ENCODE measurements around the gene TMEM51.

TMEM51 gene

GRCh38 chr1:15146971-15147376 is 6.6 kb upstream of the TMEM51 start:
- Mint-ChIP-seq H3K36me3 (ENCODE audit: low read depth) (no peaks in the 10 kb centered on the region), H3K27me3 (ENCODE audit: low read depth, poor library complexity) (peaks cover 37% of the 10 kb centered on the region), H3K4me3 (no peak overlapping the region), H3K9me3 (peaks cover 12% of the 10 kb centered on the region), H3K4me1 (peaks cover 12% of the 10 kb centered on the region), H3K27ac (no peak overlapping the region)
- no peak for DNase-seq
- no peak for TF ChIP-seq CTCF (IDR thresholded peaks at IDR 0.05)

- DNase-seq, result no peak
- Mint-ChIP-seq H3K27me3 (ENCODE audit: low read depth, poor library complexity) (peaks cover 43% of the 10 kb centered on the region), H3K4me1 (peaks cover 16% of the 10 kb centered on the region), H3K36me3 (ENCODE audit: low read depth) (no peaks in the 10 kb centered on the region), H3K4me3 (no peak overlapping the region), H3K27ac (peak overlapping the region; percentile 71), H3K9me3 (peaks cover 8% of the 10 kb centered on the region)
- no peak for TF ChIP-seq CTCF (IDR thresholded peaks at IDR 0.05)
Observed at GRCh38 chr1:15148004-15148403, 5.5 kb upstream of the TMEM51 start.

- peaks cover 43% of the 10 kb centered on the region for H3K27me3 Mint-ChIP-seq (ENCODE audit: low read depth, poor library complexity)
- H3K9me3 Mint-ChIP-seq, result peaks cover 5% of the 10 kb centered on the region
- no peaks in the 10 kb centered on the region for H3K36me3 Mint-ChIP-seq (ENCODE audit: low read depth)
- H3K27ac Mint-ChIP-seq, result no peak overlapping the region
- no peak for DNase-seq
- peaks cover 16% of the 10 kb centered on the region for H3K4me1 Mint-ChIP-seq
- H3K4me3 Mint-ChIP-seq, result no peak overlapping the region
- no peak for TF ChIP-seq CTCF (IDR thresholded peaks at IDR 0.05)
Observed at GRCh38 chr1:15148475-15148874, 5.1 kb upstream of the TMEM51 start.

- H3K27me3 Mint-ChIP-seq (ENCODE audit: low read depth, poor library complexity), result peaks cover 43% of the 10 kb centered on the region
- DNase-seq, result no peak
- H3K27ac Mint-ChIP-seq, result no peak overlapping the region
- no peak overlapping the region for H3K4me3 Mint-ChIP-seq
- H3K9me3 Mint-ChIP-seq, result peaks cover 5% of the 10 kb centered on the region
- no peak for TF ChIP-seq CTCF (IDR thresholded peaks at IDR 0.05)
- H3K36me3 Mint-ChIP-seq (ENCODE audit: low read depth), result no peaks in the 10 kb centered on the region
- H3K4me1 Mint-ChIP-seq, result peaks cover 16% of the 10 kb centered on the region
Observed at GRCh38 chr1:15148941-15149340, 4.6 kb upstream of the TMEM51 start.

- DNase-seq, result no peak
- peaks cover 5% of the 10 kb centered on the region for H3K9me3 Mint-ChIP-seq
- peaks cover 51% of the 10 kb centered on the region for H3K27me3 Mint-ChIP-seq (ENCODE audit: low read depth, poor library complexity)
- no peak for TF ChIP-seq CTCF (IDR thresholded peaks at IDR 0.05)
- no peak overlapping the region for H3K4me3 Mint-ChIP-seq
- no peak overlapping the region for H3K27ac Mint-ChIP-seq
- no peaks in the 10 kb centered on the region for H3K36me3 Mint-ChIP-seq (ENCODE audit: low read depth)
- peaks cover 25% of the 10 kb centered on the region for H3K4me1 Mint-ChIP-seq
Observed at GRCh38 chr1:15150376-15150775, 3.2 kb upstream of the TMEM51 start.

- H3K27ac Mint-ChIP-seq, result no peak overlapping the region
- peaks cover 32% of the 10 kb centered on the region for H3K4me1 Mint-ChIP-seq
- H3K4me3 Mint-ChIP-seq, result no peak overlapping the region
Observed at GRCh38 chr1:15151377-15151806, 2.2 kb upstream of the TMEM51 start.

More at GRCh38 chr1:15151377-15151806, 2.2 kb upstream of the TMEM51 start:
- H3K36me3 Mint-ChIP-seq (ENCODE audit: low read depth), result no peaks in the 10 kb centered on the region
- H3K9me3 Mint-ChIP-seq, result peaks cover 5% of the 10 kb centered on the region
- DNase-seq, result no peak
- no peak for TF ChIP-seq CTCF (IDR thresholded peaks at IDR 0.05)
- H3K27me3 Mint-ChIP-seq (ENCODE audit: low read depth, poor library complexity), result peaks cover 58% of the 10 kb centered on the region
